Activated naive CD4-positive, alpha-beta T cell treated with anti-CD3 and anti-CD28 coated beads for 36 hours (primary cell): Measurements from ENCODE around the gene SLC9A3. TPM values are rescaled to one million over a fixed set of nuclear protein-coding genes. Genes with fewer than 3 reads are reported as not detected.

ENCODE experiments used
- CTCF ChIA-PET: fragments of 350-600 bp; sonication (Branson Sonifier 250); formaldehyde crosslinking; loops from one replicate; lab custom pipeline; 2021; ENCODE audit warnings: antibody characterized with exemption; lab: Charles Lee
- DNase-seq: peaks from one replicate; pipeline ENCODE4 v3.0.0-alpha.2; 2020
- H3K27ac Mint-ChIP-seq: one replicate; pipeline ENCODE4 v1.8.0; 2021; ENCODE audit warnings: mild to moderate bottlenecking, mixed read lengths
- H3K27me3 Mint-ChIP-seq: one replicate; pipeline ENCODE4 v1.8.0; 2021; ENCODE audit warnings: low read depth, mixed read lengths
- H3K36me3 Mint-ChIP-seq: one replicate; pipeline ENCODE4 v1.8.0; 2021; ENCODE audit warnings: low read depth, mixed read lengths
- H3K4me1 Mint-ChIP-seq: one replicate; pipeline ENCODE4 v1.8.0; 2021; ENCODE audit warnings: low read depth, mixed read lengths
- H3K4me3 Mint-ChIP-seq: one replicate; pipeline ENCODE4 v1.8.0; 2021; ENCODE audit warnings: mild to moderate bottlenecking, moderate library complexity, mixed read lengths
- H3K9me3 Mint-ChIP-seq: one replicate; pipeline ENCODE4 v1.8.0; 2021; ENCODE audit warnings: mixed read lengths
- intact Hi-C: fragments of 100-400 bp; cut with micrococcal nuclease; formaldehyde crosslinking; loops from one replicate; pipeline ENCODE4 v1.15.1; 2023
- total RNA-seq, 2 experiments: library from RNA; stranded (reverse); gene quantifications; one replicate each; pipeline ENCODE4 v1.2.3, GENCODE V29; 2021

Gene SLC9A3
- total RNA-seq, 2 experiments from 2014 or later, result 1.6 to 2.3 TPM

DNA sequence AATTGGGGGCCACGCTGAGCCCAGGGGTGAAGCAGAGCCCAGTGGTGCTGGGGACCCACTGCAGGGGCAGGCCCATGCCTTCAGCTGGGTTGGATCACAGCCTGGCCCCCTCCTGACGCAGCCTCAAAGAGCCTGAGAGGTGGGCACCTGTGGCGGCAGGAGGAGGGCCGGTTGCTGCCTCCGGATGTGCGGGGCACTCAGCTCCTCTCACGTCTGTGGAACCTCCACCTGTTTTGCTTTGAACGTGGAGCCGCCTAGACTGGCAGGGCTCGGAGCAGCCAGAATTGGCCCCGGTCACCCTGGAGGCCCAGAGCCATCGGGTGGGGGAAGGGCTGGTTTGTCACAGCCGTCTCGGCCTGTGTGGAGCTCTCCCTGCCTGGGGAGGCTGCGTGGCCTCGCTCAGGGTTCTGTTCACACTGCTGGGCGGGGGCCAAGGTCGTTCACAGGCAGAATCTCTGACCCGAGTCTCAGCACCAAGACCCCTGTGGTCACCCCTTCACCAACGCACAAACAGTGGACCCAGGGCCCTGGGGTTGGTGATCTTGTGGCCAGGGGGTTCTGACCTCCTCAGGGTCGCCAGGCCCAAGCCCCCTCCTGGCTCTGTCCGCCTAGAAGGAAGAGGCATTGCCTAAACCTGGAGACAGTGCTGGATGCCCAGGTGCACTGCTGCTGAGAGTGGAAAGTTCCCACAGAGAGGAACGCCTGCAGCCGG lies 9.2 kb upstream of the SLC9A3 start:
- H3K27me3 Mint-ChIP-seq, result peaks cover 29% of the 10 kb centered on the region
- DNase-seq, result no peak
- H3K4me3 Mint-ChIP-seq, result no peak overlapping the region
- H3K4me1 Mint-ChIP-seq, result peaks cover 9% of the 10 kb centered on the region
- no peak overlapping the region for H3K27ac Mint-ChIP-seq
- intact Hi-C loops, result no loop called here
- CTCF ChIA-PET, result no interaction called here
- no peaks in the 10 kb centered on the region for H3K9me3 Mint-ChIP-seq
- no peaks in the 10 kb centered on the region for H3K36me3 Mint-ChIP-seq

DNA sequence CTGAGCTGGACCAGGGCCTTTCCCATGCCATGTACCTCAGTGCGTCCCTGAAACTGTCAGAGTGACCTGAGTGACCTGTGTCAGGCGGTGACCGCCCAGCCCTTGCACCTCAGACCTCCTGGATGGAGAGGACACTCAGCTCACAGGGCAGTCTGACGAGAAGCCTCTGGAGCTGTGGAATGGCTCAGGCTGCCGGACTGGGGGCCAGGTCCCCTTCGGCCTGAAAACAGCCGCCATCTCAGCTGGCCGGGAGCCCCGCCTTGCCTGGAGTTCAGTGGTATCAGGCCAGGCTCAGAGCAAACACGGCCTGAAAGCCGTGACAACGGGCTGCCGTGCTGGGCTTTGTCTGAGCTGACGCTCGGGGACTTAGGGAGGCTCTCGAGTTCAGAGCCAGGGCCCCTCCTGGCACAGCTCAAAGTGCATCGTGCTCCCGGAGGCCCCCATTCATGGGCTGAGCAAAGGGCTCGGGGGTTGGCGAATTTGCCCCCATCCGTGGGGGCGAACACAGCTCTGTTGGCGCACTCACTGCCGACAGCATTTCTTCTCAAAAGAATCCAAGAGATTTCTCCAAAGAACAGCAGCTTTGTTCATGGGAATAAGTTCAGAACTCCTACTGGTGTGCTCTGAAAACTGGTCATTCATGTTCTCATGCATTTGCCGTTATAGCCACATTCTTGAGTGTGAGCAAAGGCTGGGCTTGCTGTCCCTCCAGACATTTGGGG lies 8.4 kb upstream of the SLC9A3 start:
- no peak overlapping the region for H3K27ac Mint-ChIP-seq
- H3K27me3 Mint-ChIP-seq, result peaks cover 31% of the 10 kb centered on the region
- no peaks in the 10 kb centered on the region for H3K36me3 Mint-ChIP-seq
- DNase-seq, result no peak
- peaks cover 11% of the 10 kb centered on the region for H3K4me1 Mint-ChIP-seq
- CTCF ChIA-PET, result no interaction called here
- intact Hi-C loops, result no loop called here
- no peak overlapping the region for H3K4me3 Mint-ChIP-seq
- no peaks in the 10 kb centered on the region for H3K9me3 Mint-ChIP-seq

DNA sequence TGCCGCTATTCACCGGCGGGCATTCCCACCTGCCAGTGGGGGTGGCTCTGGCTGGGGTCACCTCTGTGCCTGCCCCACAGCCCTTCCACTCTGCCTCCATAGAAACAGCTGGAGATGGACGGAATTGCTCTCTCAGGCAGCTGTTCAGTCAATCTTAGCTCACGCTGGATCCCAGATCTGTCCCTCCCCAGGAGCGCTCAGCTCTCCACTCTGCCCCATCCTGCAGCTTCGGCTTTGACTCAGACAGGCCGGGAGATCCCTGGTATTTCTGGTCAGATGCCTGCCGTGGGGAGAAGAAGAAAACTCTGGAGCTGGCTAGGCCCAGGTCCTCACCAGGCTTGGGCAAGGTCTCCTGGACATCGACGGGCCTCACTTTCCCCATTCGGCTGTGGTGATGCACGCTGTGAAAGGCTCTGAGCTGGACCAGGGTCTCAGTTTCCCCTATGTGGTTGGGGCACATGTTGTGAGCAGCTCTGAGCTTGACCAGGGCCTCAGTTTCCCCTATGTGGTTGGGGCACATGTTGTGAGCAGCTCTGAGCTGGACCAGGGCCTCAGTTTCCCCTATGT lies 7.6 kb upstream of the SLC9A3 start:
- peaks cover 20% of the 10 kb centered on the region for H3K4me1 Mint-ChIP-seq
- H3K36me3 Mint-ChIP-seq, result no peaks in the 10 kb centered on the region
- H3K27ac Mint-ChIP-seq, result no peak overlapping the region
- H3K27me3 Mint-ChIP-seq, result peaks cover 39% of the 10 kb centered on the region
- no peaks in the 10 kb centered on the region for H3K9me3 Mint-ChIP-seq
- CTCF ChIA-PET, result no interaction called here
- H3K4me3 Mint-ChIP-seq, result no peak overlapping the region
- DNase-seq, result no peak
- intact Hi-C loops, result no loop called here

DNA sequence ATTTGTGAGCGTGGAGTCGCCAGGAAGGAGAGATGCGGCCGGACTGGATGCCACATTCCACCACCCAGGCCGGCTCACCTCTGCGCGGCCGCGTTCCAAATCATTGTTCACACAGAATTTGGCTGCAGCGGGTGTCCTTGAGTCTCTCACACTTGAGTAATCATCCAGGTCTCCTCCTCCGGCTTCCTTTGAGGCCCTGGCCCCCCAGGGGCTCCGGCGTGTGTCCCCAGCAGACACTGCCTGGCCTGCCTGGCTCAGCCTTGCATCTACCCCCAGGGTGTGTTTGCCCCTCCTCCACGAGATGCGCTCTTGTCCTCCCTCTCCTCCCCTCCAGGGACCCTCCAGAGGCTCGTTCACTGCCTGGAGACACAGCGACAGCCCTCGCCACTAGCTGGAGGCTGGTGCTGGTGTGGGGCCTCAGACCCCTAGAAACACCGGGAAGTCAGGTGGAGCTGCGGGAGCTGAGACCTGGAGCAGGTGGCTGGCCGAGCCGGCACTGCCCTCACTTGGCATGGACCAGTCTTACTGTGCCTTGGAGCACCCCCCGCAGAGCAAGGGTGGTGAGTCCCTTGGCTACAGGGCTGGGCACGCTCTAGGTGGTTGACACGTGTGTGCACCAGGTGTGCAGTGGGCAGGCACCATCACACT lies 7.0 kb upstream of the SLC9A3 start:
- peaks cover 20% of the 10 kb centered on the region for H3K4me1 Mint-ChIP-seq
- CTCF ChIA-PET, result no interaction called here
- H3K36me3 Mint-ChIP-seq, result no peaks in the 10 kb centered on the region
- H3K27me3 Mint-ChIP-seq, result peaks cover 44% of the 10 kb centered on the region
- H3K4me3 Mint-ChIP-seq, result no peak overlapping the region
- intact Hi-C loops, result no loop called here
- DNase-seq, result no peak
- no peak overlapping the region for H3K27ac Mint-ChIP-seq
- H3K9me3 Mint-ChIP-seq, result no peaks in the 10 kb centered on the region

DNA sequence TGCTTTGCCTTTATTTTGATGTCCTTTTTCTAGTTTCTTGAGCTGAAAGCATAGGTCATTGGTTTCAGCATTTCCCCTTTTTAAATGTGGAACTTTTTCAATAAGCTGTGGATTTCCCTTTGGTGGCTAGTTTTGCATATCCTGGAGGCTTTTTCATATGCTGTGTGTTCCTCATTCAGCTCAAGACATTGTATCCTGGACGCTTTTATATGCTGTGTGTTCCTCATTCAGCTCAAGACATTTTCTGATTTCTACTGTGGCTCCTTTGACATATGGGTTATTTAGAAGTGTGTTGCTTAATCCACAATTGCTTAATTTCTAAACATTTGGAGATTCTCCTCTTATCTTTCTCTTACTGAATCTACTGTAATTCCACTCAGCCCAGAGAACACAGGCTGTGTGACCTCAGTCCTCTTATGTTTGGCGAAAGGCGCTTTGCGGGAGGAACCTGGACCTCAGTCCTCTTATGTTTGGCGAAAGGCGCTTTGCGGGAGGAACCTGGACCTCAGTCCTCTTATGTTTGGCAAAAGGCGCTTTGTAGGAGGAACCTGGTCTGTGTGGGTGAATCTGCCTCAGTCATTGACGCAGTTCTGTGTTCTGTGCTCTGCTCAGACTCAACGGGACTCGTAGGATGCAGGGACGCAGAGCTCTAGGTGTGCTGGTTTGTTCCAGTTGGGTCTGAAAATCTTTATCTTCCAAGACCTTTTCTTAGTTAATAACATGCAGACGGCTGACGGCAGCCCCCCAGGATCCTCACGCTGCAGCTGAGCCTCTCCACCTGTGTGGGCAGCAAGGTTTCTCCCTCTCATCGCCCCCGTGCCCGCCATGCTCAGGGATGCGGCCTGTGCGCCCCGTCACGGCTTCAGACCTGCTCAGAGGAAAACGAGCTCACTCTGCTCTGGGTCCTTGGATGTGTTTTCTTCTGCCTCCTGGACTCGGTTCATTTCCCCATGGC lies 6.0 kb upstream of the SLC9A3 start:
- Mint-ChIP-seq H3K27ac (no peak overlapping the region), H3K4me1 (peaks cover 27% of the 10 kb centered on the region), H3K27me3 (peaks cover 53% of the 10 kb centered on the region), H3K36me3 (no peaks in the 10 kb centered on the region), H3K9me3 (no peaks in the 10 kb centered on the region), H3K4me3 (no peak overlapping the region)
- DNase-seq, result no peak
- intact Hi-C loops, result no loop called here
- CTCF ChIA-PET, result interaction anchor here (2.1 kb wide), 1 partner anchor 84 kb away, joined by 5 read pairs; no protein-coding TSS in a partner anchor

DNA sequence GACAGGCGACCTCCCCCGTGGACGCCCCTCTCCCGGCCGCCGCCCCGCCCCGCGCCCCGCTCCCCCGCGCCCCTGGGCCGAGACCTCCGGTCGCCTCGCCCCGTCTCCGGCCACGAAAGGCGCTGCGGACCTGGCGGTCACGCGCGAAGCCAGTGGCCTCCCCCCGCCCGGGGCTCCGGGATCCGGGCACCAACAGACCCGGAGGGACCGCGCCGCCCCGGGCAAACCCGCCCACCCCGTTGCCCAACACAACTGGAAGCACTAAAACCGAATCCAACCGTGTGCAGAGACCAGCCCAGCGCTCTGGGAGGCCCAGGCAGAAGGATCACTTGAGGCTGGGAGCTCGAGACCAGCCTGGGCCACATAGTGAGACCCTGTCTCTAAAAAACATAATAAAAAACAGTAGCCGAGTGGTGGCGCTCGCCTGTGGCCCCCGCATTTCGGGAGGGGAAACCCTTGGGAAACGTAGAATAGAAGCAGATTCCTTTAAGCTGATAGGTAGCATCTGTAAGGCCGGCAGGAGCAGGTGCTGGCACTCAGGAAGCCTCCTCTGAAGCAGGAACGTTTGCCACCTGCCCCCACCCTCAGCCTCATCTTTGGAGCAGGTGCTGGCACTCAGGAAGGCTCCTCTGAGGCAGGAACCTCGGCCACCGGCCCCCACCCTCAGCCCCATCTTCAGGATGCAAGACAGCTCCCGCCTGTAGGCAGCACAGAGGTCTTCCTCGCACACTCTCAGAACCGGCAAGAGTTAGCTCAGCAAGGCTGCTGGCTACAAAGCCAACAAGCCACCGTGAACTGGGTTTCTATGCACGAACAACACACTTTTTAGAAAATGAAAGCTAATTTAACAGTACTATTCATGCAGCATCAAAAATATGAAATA lies 4.6 kb upstream of the SLC9A3 start:
- Mint-ChIP-seq H3K4me3 (no peak overlapping the region), H3K36me3 (no peaks in the 10 kb centered on the region), H3K27ac (no peak overlapping the region), H3K4me1 (peaks cover 32% of the 10 kb centered on the region), H3K27me3 (peaks cover 59% of the 10 kb centered on the region), H3K9me3 (no peaks in the 10 kb centered on the region)
- no peak for DNase-seq
- intact Hi-C loops, result no loop called here
- CTCF ChIA-PET, result interaction anchor here (2.1 kb wide), 1 partner anchor 82 kb away, joined by 5 read pairs; no protein-coding TSS in a partner anchor

DNA sequence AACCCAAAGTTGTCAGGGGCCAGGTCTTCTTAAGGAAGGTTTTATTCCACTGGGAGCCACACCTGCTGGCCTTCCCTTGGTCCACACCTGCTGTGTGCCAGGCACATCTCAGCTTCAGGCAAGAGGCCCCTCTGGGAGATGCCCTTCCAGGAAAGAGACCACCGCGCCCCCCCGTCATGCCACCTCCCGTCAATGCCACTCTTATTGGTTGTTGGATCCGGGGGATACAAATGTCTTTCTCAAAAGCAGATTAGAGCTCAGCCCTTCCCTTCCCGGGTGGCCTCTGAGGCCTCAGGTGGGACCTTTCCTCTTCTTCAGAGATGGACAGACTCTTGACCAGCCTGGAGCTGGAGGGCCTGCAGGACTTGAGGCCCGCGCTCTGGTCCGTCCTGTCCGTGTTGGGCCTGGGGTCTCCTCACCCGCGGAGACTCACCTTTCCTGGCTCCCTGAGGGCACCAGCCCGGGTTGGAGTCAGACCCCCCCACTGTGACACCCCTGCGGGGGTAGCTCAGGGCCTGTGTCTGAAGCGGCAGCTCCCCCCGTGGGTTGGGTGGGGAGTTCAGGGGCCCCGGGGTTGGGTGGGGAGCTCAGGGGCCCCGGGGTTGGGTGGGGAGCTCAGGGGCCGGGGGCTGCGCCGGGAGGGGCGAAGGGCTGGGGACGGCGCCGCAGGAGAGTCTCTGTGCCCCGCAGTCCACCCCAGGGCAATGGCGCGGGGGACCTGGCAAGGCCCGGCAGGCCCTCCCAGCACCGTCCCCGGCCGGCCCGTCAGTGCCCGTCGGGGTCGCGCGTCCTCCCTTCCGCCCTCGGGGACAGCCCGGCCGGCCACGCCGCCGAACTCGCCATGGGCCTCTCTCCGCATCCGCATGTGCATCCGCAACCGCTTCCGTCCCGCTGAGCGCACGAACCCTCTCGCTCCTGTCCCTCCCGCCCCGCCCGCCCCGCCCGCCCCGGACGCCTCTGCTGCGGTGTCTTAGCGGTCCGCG lies 3.7 kb upstream of the SLC9A3 start:
- no peaks in the 10 kb centered on the region for H3K9me3 Mint-ChIP-seq
- DNase-seq, result peak; percentile 45
- peaks cover 63% of the 10 kb centered on the region for H3K27me3 Mint-ChIP-seq
- H3K27ac Mint-ChIP-seq, result no peak overlapping the region
- CTCF ChIA-PET, result interaction anchor here (1.1 kb wide), 1 partner anchor 82 kb away, joined by 3 read pairs; no protein-coding TSS in a partner anchor
- intact Hi-C loops, result no loop called here
- no peak overlapping the region for H3K4me3 Mint-ChIP-seq
- no peaks in the 10 kb centered on the region for H3K36me3 Mint-ChIP-seq
- peaks cover 38% of the 10 kb centered on the region for H3K4me1 Mint-ChIP-seq

DNA sequence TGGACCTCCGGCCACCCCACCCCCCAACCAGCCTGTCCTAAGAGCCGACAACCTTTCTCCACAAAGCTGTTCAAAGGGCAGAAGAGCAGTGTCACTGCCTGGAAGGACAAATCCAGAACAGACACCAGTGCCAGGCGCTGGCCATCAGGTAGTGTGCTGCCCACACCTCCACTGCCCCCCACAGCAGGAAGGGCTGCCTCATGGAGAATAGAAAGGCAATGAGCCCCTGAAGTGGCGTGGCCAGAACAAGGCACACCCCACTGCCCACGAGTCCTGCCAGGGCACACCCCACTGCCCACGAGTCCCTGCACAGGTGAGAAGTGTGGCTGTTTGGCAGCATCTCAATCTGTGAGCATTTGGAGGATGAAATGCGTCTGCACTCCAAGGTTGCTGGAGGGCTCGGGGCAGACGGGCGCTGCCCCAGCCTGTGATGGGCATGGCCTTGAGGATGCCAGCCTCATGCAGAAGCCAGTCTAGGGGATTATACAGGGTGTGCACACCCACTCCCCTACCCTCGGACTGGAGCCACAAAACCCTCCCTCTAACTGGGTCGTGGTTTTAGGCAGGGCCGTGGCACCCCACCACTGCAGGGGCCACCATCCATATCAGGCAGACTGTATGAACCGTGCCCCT lies 2.3 kb upstream of the SLC9A3 start:
- no peaks in the 10 kb centered on the region for H3K36me3 Mint-ChIP-seq
- H3K4me3 Mint-ChIP-seq, result no peak overlapping the region

DNA sequence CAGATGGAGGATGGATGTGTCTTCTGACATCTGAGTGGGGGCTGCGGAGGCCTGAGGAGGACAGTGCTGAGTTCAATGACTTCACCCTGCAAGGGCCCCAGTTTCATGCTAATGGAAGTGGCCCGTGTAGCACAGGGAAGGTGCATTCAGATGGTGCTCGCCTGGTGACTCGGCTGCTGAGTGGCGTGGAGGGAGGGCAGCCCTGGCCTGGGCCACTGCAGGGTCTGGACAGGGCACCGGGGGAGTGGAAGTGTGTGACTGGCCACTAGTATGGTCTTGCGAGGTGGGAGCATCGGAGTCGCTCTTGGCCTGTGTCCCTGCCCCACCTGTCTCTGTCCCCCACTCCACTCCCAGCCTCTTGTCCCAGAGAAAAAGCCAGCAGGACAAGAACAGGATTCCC lies 1.7 kb upstream of the SLC9A3 start:
- no peak overlapping the region for H3K4me3 Mint-ChIP-seq
- H3K36me3 Mint-ChIP-seq, result no peaks in the 10 kb centered on the region
- H3K9me3 Mint-ChIP-seq, result no peaks in the 10 kb centered on the region
- CTCF ChIA-PET, result interaction anchor here (1.0 kb wide), 1 partner anchor 243 kb away, joined by 3 read pairs; no protein-coding TSS in a partner anchor
- H3K4me1 Mint-ChIP-seq, result peaks cover 38% of the 10 kb centered on the region
- H3K27me3 Mint-ChIP-seq, result peaks cover 62% of the 10 kb centered on the region
- intact Hi-C loops, result no loop called here
- H3K27ac Mint-ChIP-seq, result no peak overlapping the region
- DNase-seq, result no peak

More for the DNA sequence above, 2.3 kb upstream of the SLC9A3 start:
- CTCF ChIA-PET, result no interaction called here
- Mint-ChIP-seq H3K27me3 (peaks cover 64% of the 10 kb centered on the region), H3K4me1 (peaks cover 38% of the 10 kb centered on the region), H3K9me3 (no peaks in the 10 kb centered on the region), H3K27ac (no peak overlapping the region)
- no peak for DNase-seq
- intact Hi-C loops, result no loop called here
